Dedifferentiated amniotic fluid mesenchymal stem cell (primary cell): Measurements from ENCODE around the gene ATP11A.
"Not testable (repeated sequence)": the region's sequence is repeated elsewhere in the genome, so short reads cannot be mapped to it uniquely, and the experiment has no call there.

ENCODE experiments used
- DNase-seq: peaks from one replicate; pipeline ENCODE4 v3.0.0-alpha.2; 2016; ENCODE audit errors: extremely low spot score

Gene ATP11A

GRCh38 chr13:112670864-112671263 is 19.0 kb upstream of the ATP11A start:
- no peak for DNase-seq

GRCh38 chr13:112671359-112671758 is 18.5 kb upstream of the ATP11A start:
- no peak for DNase-seq

DNA sequence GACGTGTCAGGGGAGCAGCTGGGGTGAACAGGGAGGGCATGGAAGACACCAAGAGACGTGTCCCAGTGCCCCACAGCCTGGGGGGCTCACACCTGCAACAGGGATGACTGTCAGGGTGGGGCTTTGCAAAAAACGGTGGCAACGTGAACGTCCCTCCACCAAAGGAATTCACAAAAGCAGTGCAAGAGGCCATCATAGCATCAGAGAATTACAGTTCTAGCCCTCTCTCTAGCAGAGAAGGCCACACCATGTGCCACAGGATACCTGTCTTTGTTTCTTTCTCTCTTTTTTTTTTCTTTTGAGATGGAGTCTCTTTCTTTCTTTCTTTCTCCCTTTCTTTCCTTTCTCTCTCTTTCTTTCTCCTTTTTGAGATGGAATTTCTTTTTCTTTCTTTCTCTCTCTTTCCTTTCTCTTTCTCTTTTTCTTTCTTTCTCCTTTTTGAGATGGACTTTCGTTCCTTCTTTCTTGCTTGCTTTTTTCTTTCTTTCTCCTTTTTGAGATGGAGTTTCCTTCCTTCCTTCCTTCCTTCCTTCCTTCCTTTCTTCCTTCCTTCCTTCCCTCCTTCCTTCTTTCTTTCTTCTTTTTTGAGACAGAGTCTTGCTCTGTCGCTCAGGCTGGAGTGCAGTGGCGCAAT is 17.1 kb upstream of the ATP11A start:
- no peak for DNase-seq

- DNase-seq = no peak
These were observed 15.1 kb upstream of the ATP11A start for GRCh38 chr13:112674412-112675365.

GRCh38 chr13:112675366-112675756 is 14.5 kb upstream of the ATP11A start:
- DNase-seq = no peak

DNA sequence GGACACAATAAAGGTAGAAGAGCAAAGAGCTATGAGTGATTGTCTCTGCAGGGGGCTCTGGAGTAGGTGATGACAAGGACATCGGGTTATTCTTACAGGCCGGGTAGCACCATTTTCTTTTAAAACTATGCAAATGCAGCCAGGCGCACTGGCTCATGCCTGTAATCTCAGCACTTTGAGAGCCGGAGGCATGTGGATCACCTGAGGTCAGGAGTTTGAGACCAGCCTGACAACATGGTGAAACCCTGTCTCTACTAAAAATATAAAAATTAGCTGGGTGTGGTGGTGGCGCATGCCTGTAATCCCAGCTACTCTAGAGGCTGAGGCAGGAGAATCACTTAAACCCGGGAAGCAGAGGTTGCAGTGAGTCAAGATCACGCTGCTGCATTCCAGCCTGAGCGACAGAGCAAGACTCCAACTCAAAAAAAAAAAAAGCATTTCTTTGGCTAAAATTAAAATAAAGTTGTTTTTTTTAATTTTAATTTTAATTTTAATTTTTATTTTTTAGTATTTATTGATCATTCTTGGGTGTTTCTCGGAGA is 12.3 kb upstream of the ATP11A start:
- not testable (repeated sequence) for DNase-seq

- no peak for DNase-seq
These were observed 10.5 kb upstream of the ATP11A start for GRCh38 chr13:112679381-112679780.

DNA sequence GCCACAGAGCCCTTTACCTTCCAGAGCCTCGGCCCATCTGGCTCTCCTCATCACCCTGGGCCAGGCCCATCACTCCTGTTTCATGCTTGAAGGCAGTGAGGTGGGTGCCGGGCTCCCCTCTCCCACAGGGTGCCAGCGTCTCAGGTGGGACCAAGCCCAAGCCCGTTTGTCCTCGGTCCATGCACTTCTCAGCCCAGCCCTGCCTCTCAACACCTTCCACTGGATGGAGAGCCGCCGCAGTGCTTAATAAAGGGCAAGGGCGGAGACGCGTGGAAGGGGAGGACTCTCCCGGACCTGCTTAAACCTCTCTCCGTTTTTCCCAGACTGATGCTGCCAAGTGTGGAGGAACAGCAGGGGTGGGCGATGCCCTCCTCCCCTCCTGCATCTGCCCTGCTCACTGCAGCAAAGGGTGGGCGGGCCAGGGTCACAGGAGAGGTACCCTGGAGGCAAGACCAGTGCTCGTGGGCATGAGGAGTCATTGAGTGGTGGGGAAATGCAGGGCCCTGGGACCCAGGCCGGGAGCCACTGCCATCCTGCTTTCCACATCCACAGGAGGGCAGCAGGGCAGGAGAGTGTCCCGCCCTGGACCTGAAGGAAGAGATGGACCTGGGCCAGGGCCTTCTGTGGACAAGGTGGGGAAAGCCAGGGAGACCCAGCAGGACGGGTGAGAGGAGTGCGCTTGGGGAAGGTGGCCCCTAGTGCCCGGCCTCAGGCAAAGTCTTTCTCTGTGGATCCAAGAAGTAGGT is 9.7 kb upstream of the ATP11A start:
- DNase-seq = no peak

DNA sequence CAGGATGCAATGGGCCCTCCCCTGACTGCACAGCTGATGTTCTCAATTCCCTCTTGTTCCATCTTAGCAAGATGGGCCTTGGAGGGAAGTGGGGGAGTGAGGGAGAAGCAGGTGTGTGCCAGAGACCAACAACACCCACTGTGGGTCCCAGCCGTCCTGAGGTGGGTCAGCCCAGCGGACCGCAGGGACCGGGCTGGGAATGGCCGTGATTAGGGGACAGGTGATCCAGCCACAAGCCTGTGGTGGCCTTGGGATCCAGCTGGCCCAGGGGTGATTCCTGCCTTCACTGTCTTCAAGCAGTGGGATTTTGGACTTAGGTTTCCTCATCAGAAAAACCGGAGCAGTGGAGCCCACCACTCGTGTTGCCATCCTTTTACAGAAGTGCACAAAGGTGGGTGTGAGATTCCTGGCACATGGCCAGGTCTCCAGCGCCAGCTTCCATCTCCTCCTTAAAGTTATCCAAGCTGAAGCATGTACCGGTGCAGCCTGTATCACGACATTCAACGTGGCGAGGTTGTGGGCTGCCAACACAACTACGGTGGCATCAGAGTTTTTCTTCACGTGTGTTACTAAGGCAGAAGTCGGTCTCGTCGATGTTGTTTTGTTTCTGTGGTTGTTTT is 9.0 kb upstream of the ATP11A start:
- DNase-seq = no peak

DNA sequence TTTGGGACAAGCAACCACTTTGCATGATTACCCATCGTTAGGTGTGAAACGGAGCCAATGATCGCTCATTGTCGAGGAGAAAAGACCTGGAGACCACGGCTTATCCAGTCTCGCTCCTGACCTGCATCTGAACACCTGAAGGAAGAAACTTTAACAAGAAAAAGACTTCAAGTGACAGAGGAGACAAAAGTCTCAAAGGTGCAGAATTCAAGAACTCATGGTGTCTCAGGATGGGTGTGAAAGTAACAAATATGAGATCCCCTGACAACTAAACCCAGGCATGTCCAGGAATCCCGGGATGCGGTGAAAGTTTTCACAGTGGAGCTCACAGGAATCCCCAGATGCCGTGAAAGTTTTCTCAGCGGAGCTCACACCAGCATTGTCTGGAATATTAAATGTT is 6.3 kb upstream of the ATP11A start:
- no peak for DNase-seq

- DNase-seq = no peak
These were observed 5.6 kb upstream of the ATP11A start for GRCh38 chr13:112684071-112684845.

GRCh38 chr13:112685189-112685805 is 4.5 kb upstream of the ATP11A start:
- not testable (repeated sequence) for DNase-seq

DNA sequence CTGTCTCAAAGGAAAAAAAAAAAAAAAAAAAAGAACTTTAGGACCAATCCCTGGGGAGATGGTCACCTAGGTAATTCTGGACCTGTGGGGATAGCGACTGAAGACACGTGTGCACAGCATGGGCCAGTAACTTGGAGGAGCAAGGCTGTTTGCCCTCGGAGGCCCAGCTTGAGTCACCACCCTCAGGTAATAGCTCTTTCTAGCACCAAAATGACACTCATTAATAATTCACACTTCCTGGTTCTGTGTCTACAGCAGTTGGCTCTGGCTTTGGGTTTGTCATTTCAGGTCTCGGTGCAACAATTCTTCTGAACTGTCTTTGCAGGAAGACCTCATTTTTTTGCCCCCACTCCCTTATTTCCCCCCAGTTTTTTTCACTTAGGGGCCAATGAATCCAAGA is 3.9 kb upstream of the ATP11A start:
- DNase-seq = no peak

DNA sequence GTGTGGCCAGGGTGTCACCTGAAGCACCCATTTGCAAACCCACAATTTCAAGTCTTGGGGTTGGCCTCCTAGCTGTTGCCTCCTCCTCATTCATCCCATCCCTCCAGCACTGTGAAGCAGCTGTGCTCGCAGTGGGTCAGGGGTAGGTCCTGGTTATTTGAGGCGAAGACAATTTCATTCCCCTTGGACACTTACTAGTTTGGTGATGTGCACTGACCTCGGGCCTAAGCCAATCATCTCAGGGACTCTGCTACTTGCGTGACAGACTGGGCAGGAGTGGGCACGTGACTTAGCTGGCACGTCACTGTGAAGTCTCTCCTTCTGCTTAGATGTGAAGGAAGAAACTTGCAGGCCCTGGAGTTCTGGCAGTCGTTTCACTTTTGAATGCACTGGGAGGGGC is 3.5 kb upstream of the ATP11A start:
- DNase-seq = no peak

GRCh38 chr13:112686987-112687386 is 2.9 kb upstream of the ATP11A start:
- no peak for DNase-seq

DNA sequence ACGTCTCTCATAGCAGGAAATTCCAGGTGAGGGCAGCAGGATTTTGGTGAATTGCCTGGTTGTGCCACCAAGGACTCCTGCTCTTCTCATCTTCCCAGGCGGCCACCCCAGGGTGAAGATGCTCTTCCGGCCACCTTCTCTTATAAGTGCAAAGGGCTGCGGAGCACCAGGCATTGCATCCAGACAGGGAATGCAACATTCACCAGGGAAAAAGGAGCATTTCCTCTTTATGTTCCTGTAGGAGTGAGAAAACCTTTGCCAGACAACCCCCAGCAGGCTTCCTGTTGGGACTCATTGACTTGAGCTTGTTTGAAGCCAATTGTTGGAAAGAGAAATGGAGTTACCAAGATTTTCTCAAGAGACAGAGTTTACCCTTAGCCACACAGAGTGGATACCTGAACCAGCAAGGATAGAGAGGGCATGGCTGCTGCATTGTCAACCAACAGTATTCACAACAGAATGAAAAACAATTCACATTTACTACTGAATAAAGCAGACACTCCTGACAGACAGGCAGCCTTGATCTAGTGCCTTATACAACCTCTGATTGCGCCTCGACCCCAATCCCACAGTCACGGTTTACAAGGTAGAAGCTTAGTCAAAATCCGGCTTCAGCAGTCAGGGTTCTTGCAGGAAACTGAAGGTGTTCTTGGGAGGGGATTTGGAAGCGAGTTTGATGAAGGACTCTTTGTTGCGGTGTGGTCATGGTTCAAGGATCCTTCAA is 1.8 kb upstream of the ATP11A start:
- DNase-seq = no peak

GRCh38 chr13:112688560-112689302 is 1.1 kb upstream of the ATP11A start:
- no peak for DNase-seq

DNA sequence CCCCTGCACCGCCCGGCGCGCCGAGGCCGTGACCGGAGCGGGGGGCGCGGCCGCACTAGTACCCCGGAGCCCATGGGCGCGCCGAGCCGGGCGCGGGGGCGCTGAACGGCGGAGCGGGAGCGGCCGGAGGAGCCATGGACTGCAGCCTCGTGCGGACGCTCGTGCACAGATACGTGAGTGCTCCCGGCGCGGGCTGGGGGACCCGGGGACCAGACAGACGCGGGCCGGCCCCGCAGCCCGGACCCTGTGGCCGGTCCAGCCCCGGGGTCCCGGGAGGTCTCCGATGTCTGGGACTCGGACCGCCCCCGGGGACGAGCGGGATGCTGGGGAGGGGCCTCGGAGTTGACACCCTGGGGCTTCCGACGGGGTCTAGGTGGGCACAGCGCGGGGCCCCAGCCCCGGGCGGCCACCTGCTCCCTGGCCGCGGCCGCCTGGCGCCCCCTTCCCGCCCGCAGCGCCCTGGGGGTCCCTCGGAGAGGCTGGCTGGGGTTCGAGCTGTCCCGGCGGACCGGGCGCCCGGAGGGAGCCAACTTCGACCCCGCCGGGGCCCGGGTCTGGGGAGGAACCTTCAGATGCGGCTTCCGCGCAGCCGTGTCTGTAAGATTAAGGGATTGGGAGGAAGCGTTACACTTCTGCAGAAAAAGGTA is 568 bp downstream of the ATP11A start:
- no peak for DNase-seq

GRCh38 chr13:112692104-112692503 is 2.3 kb downstream of the ATP11A start:
- DNase-seq = no peak
